ENCODE results near the gene OR9I1. TPM values are rescaled to one million over a fixed set of nuclear protein-coding genes. Genes with fewer than 3 reads are reported as not detected.

The OR9I1 gene
- not detected for total RNA-seq

GRCh38 chr11:58125469-58125868 is at the start of gene OR9I1:
OR9I1 (minus strand) TSS chr11:58125530; CDS start chr11:58119444, 6,086 bp downstream.
- Histone ChIP-seq H3K27ac (no peak within 1 kb of the TSS), H3K9me3 (no peaks in the 10 kb centered on the region), H3K27me3 (replicated peaks; ENCODE audit: insufficient read depth) (no peaks in the 10 kb centered on the region), H3K4me3 (no peak within 1 kb of the TSS), H3K36me3 (no peaks in the 10 kb centered on the region), H3K4me1 (ENCODE audit: control insufficient read depth in 1 of 2, low read depth in 2 of 2) (no peaks in the 10 kb centered on the region)
- no peak for DNase-seq (ENCODE audit: low spot score)
- TF ChIP-seq, protein P1, sequence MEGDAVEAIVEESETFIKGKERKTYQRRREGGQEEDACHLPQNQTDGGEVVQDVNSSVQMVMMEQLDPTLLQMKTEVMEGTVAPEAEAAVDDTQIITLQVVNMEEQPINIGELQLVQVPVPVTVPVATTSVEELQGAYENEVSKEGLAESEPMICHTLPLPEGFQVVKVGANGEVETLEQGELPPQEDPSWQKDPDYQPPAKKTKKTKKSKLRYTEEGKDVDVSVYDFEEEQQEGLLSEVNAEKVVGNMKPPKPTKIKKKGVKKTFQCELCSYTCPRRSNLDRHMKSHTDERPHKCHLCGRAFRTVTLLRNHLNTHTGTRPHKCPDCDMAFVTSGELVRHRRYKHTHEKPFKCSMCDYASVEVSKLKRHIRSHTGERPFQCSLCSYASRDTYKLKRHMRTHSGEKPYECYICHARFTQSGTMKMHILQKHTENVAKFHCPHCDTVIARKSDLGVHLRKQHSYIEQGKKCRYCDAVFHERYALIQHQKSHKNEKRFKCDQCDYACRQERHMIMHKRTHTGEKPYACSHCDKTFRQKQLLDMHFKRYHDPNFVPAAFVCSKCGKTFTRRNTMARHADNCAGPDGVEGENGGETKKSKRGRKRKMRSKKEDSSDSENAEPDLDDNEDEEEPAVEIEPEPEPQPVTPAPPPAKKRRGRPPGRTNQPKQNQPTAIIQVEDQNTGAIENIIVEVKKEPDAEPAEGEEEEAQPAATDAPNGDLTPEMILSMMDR (IDR thresholded peaks at IDR 0.05): no peak
- no peak for ATAC-seq (ENCODE audit: insufficient number of reproducible peaks, low FRiP score, low read depth)

DNA sequence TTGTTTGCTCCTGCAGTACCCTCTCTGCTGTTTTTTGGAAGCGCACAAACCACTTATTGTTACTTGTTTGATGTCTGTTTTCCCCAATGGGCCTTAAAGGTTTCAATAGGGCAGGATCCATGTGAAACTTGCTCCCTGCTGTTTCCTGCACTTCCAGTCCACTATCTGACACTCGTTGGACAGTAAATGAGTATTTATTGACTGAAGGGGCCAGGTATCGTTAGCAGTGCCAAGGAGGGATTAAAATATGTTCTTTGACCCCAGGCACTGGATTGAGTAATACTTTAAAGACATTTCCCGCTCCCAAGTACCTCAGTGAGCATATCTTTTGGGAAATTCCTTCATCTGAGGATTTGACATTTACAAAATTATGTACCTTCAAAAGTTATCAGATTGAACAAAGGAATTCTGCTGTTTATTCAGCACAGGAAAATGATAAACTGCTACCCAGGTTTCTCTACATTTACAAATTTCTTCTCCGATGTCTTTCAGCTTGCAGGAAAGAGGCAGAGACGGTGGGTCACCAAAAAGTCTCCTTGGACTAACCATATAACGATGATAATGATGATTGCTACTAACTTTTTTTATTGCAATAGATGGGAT is 40.3 kb upstream of the OR9I1 start:
- no peak for ATAC-seq (ENCODE audit: insufficient number of reproducible peaks, low FRiP score, low read depth)

GRCh38 chr11:58164990-58165389 is 39.7 kb upstream of the OR9I1 start:
- Histone ChIP-seq H3K27me3 (replicated peaks; ENCODE audit: insufficient read depth) (no peaks in the 10 kb centered on the region), H3K9me3 (no peaks in the 10 kb centered on the region), H3K4me1 (ENCODE audit: control insufficient read depth in 1 of 2, low read depth in 2 of 2) (no peaks in the 10 kb centered on the region), H3K4me3 (no peak overlapping the region), H3K36me3 (no peaks in the 10 kb centered on the region), H3K27ac (no peak overlapping the region)
- no peak for ATAC-seq (ENCODE audit: insufficient number of reproducible peaks, low FRiP score, low read depth)
- DNase-seq (ENCODE audit: low spot score): no peak
- TF ChIP-seq, protein P1 (IDR thresholded peaks at IDR 0.05): no peak

More for the DNA sequence above, 40.3 kb upstream of the OR9I1 start:
- Histone ChIP-seq H3K27ac (no peak overlapping the region), H3K4me3 (no peak overlapping the region), H3K4me1 (ENCODE audit: control insufficient read depth in 1 of 2, low read depth in 2 of 2) (no peaks in the 10 kb centered on the region), H3K9me3 (no peaks in the 10 kb centered on the region), H3K27me3 (replicated peaks; ENCODE audit: insufficient read depth) (no peaks in the 10 kb centered on the region), H3K36me3 (no peaks in the 10 kb centered on the region)
- DNase-seq (ENCODE audit: low spot score): no peak
- TF ChIP-seq, protein P1 (IDR thresholded peaks at IDR 0.05): no peak

DNA sequence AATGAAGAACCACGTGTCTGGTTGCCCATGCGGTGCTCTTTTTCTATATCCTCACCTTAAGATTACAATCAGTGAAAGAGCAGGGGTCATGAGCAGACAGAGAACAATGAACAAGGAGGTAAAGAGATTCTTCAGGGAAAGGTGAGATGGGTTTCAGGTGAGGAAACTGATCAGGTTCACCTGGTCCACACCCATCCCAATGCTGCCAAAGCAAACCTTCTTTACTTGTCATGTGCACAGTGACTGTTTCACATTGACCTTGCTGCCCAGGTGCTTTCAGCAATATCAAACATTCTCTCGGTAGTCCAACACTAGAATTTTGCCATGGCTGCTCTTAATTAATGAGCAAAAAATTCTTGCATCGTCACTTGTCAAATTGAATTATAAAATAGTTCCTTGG is 39.1 kb upstream of the OR9I1 start:
- H3K36me3 ChIP-seq: no peaks in the 10 kb centered on the region
- no peaks in the 10 kb centered on the region for H3K9me3 ChIP-seq

DNA sequence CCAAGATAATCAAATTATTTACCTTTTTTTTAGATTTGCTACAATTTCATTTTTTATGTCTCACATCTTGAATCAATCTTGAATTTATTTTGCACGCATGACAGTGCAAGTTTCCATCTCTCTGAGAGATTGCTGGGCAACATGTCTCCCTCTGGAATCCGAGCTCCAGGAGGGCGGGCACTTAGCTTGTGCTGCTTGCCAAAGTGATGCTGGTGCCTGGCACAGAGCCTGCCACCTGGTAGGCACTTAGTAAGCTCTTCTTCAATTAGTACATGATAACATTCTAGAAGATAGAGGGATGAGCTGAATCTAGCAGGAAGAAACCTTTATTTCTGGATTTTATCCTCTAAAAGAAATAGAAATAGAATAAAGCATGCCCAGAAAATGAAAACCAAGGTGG is 27.5 kb upstream of the OR9I1 start:
- Histone ChIP-seq H3K36me3 (no peaks in the 10 kb centered on the region), H3K27ac (no peak overlapping the region), H3K4me1 (ENCODE audit: control insufficient read depth in 1 of 2, low read depth in 2 of 2) (no peaks in the 10 kb centered on the region), H3K4me3 (no peak overlapping the region), H3K27me3 (replicated peaks; ENCODE audit: insufficient read depth) (no peaks in the 10 kb centered on the region), H3K9me3 (no peaks in the 10 kb centered on the region)
- ATAC-seq (ENCODE audit: insufficient number of reproducible peaks, low FRiP score, low read depth) (no peak), DNase-seq (ENCODE audit: low spot score) (no peak)
- TF ChIP-seq, protein P1 (IDR thresholded peaks at IDR 0.05): no peak

More for the DNA sequence above, 39.1 kb upstream of the OR9I1 start:
- no peaks in the 10 kb centered on the region for H3K4me1 ChIP-seq (ENCODE audit: control insufficient read depth in 1 of 2, low read depth in 2 of 2)
- no peaks in the 10 kb centered on the region for H3K27me3 ChIP-seq (replicated peaks; ENCODE audit: insufficient read depth)
- DNase-seq (ENCODE audit: low spot score) (no peak), ATAC-seq (ENCODE audit: insufficient number of reproducible peaks, low FRiP score, low read depth) (no peak)
- H3K4me3 ChIP-seq: no peak overlapping the region
- TF ChIP-seq, protein P1 (IDR thresholded peaks at IDR 0.05): no peak
- no peak overlapping the region for H3K27ac ChIP-seq

Data from thoracic aorta (tissue), 2 donors.